GM12878 (cell line): Measurements from ENCODE around the gene PTPN2. TPM values are rescaled to one million over a fixed set of nuclear protein-coding genes. Genes with fewer than 3 reads are reported as not detected.

Experiments
- ATAC-seq: fragments of 200-7000 bp; cut with Tn5 transposase; 3 replicates; pipeline ENCODE4 v1.9.1; 2020; ENCODE audit warnings: mild to moderate bottlenecking, moderate library complexity
- BruUV-seq: library from RNA; stranded (reverse); fragments of 400-500 nt; replicated peaks from 2 replicates; lab custom pipeline; 2021; lab: Mats Ljungman, UMichigan
- CTCF ChIA-PET: fragments of 300-600 bp; sonication (Branson Sonifier 250); formaldehyde crosslinking; extraction: SDS; loops from one replicate; lab custom pipeline; 2021; ENCODE audit warnings: inconsistent platforms; lab: Yijun Ruan, JAX
- POLR2A ChIA-PET: fragments of 350-600 bp; formaldehyde crosslinking; extraction: SDS; loops from one replicate; lab custom pipeline; 2021; ENCODE audit warnings: inconsistent platforms; lab: Charles Lee
- RAD21 ChIA-PET: fragments of 300-600 bp; sonication (Branson Sonifier 250); formaldehyde crosslinking; loops from one replicate; lab custom pipeline; 2023; ENCODE audit warnings: antibody characterized with exemption; ENCODE audit not compliant: unreplicated experiment; lab: Charles Lee
- SMC1A ChIA-PET: fragments of 300-600 bp; sonication (Branson Sonifier 250); formaldehyde crosslinking; loops from one replicate; lab custom pipeline; 2023; ENCODE audit not compliant: unreplicated experiment, uncharacterized antibody; lab: Charles Lee
- DNase-seq: peaks from one replicate; pipeline ENCODE4 v3.0.0-alpha.2; 2011; ENCODE audit warnings: low read depth, low spot score
- FAIRE-seq: peaks from 3 replicates; lab custom pipeline; 2011; peaks lifted over from hg19 to GRCh38; lab: Jason Lieb, UNC
- H2AFZ ChIP-seq: 2 replicates; pipeline ENCODE4 v1.6.0; 2011; ENCODE audit warnings: low read depth, low read length, control low read depth; ENCODE audit not compliant: control insufficient read depth
- H3K27ac ChIP-seq: 2 replicates; pipeline ENCODE4 v1.5.1; 2011; ENCODE audit warnings: control low read depth; ENCODE audit not compliant: control insufficient read depth, insufficient read depth
- H3K27me3 ChIP-seq, 2 experiments: replicated peaks in 1 of 2; 2 replicates each; pipeline versions ENCODE4 v1.6.0 to v1.6.1; 2011; ENCODE audit warnings: low read length in 1 of 2; ENCODE audit not compliant: control insufficient read depth in 2 of 2, insufficient read depth in 2 of 2
- H3K36me3 ChIP-seq, 2 experiments: 2 replicates each; pipeline ENCODE4 v1.5.1; 2011; ENCODE audit warnings: low read length in 1 of 2; ENCODE audit not compliant: control insufficient read depth in 2 of 2, insufficient read depth in 2 of 2
- H3K4me1 ChIP-seq: 2 replicates; pipeline ENCODE4 v1.6.1; 2011; ENCODE audit warnings: mild to moderate bottlenecking, low read length, moderate library complexity, mixed read lengths; ENCODE audit not compliant: control insufficient read depth, insufficient read depth
- H3K4me2 ChIP-seq: 2 replicates; pipeline ENCODE4 v1.6.0; 2011; ENCODE audit warnings: control low read depth; ENCODE audit not compliant: control insufficient read depth, insufficient read depth
- H3K4me3 ChIP-seq: fragments of 200-600 bp; sonication (generic); 2 replicates; pipeline ENCODE4 v1.5.1; 2016
- H3K79me2 ChIP-seq: 2 replicates; pipeline ENCODE4 v1.6.0; 2011; ENCODE audit warnings: low read length; ENCODE audit not compliant: control insufficient read depth, insufficient read depth
- H3K9ac ChIP-seq: 2 replicates; pipeline ENCODE4 v1.8.0; 2011; ENCODE audit warnings: low read length, control low read depth, mixed read lengths; ENCODE audit not compliant: control insufficient read depth, insufficient read depth
- H3K9me3 ChIP-seq: replicated peaks from 3 replicates; pipeline ENCODE4 v1.5.1; 2011; ENCODE audit warnings: mild to moderate bottlenecking, low read length; ENCODE audit not compliant: control insufficient read depth, insufficient read depth
- H4K20me1 ChIP-seq: 2 replicates; pipeline ENCODE4 v1.6.0; 2011; ENCODE audit not compliant: control insufficient read depth, insufficient read depth
- BACH1 ChIP-seq: fragments of 450-650 bp; IDR thresholded peaks from 2 replicates; pipeline ENCODE4 v1.6.1; 2017; ENCODE audit warnings: mild to moderate bottlenecking, borderline replicate concordance
- CUX1 ChIP-seq: IDR thresholded peaks from 2 replicates; pipeline ENCODE4 v1.6.1; 2012; ENCODE audit warnings: improper control_type of control experiment, low read depth, low read length; ENCODE audit not compliant: insufficient replicate concordance
- ESRRA ChIP-seq: IDR thresholded peaks from 2 replicates; pipeline ENCODE4 v1.6.1; 2012; ENCODE audit warnings: mild to moderate bottlenecking, low read length, improper control_type of control experiment
- KAT2A ChIP-seq: conservative IDR thresholded peaks from 2 replicates; pipeline ENCODE4 v1.6.1; 2011; ENCODE audit warnings: low read depth, low read length; ENCODE audit not compliant: control insufficient read depth
- NBN ChIP-seq: fragments of 450-650 bp; IDR thresholded peaks from 2 replicates; pipeline ENCODE4 v1.6.1; 2016
- PAX5 ChIP-seq: IDR thresholded peaks from 2 replicates; pipeline ENCODE4 v1.6.1; 2011; ENCODE audit warnings: low read depth, low read length, borderline replicate concordance
- POU2F2 ChIP-seq: IDR thresholded peaks from 3 replicates; pipeline ENCODE4 v1.6.1; 2011; ENCODE audit warnings: low read depth, mild to moderate bottlenecking, low read length, borderline replicate concordance
- RCOR1 ChIP-seq: conservative IDR thresholded peaks from 2 replicates; pipeline ENCODE4 v1.6.1; 2012; ENCODE audit warnings: low read depth, low read length, improper control_type of control experiment
- RUNX3 ChIP-seq: IDR thresholded peaks from 2 replicates; pipeline ENCODE4 v1.6.1; 2012; ENCODE audit warnings: low read length, inconsistent platforms
- SMAD5 ChIP-seq: IDR thresholded peaks from 2 replicates; pipeline ENCODE4 v1.6.1; 2016; ENCODE audit warnings: antibody characterized with exemption, low read depth
- YY1 ChIP-seq: IDR thresholded peaks from 2 replicates; pipeline ENCODE4 v1.6.1; 2011; ENCODE audit warnings: low read depth, mild to moderate bottlenecking, low read length
- ZBTB11 ChIP-seq: fragments of 450-650 bp; formaldehyde crosslinking; IDR thresholded peaks from 2 replicates; pipeline ENCODE4 v1.5.0; 2022; ENCODE audit warnings: mild to moderate bottlenecking, missing genetic modification characterization
- ZBTB40 ChIP-seq: fragments of 450-650 bp; IDR thresholded peaks from 2 replicates; pipeline ENCODE4 v1.6.1; 2016; ENCODE audit warnings: mild to moderate bottlenecking, moderate library complexity, borderline replicate concordance
- WGBS: methylation state at CpG from one replicate; pipeline ENCODE4 v1.1.6; 2016; ENCODE audit warnings: low lambda C conversion rate; ENCODE audit not compliant: insufficient replicate concordance, insufficient coverage; ENCODE audit errors: missing lambda C conversion rate; 5-methylcytosine and 5-hydroxymethylcytosine counted together
- in situ Hi-C: fragments of 300-500 bp; cut with MboI; formaldehyde crosslinking; loops from 9 replicates; pipeline ENCODE4 v1.14.3; 2018; ENCODE audit warnings: mixed read lengths
- intact Hi-C: fragments of 100-400 bp; cut with micrococcal nuclease; formaldehyde crosslinking; loops from one replicate; pipeline ENCODE4 v1.14.2; 2022; ENCODE audit not compliant: unreplicated experiment
- polyA plus RNA-seq, 11 experiments: library from polyadenylated mRNA; depleted of rRNA in 4 of 11; unstranded in 6 of 11; stranded (reverse) in 5 of 11; fragments of >200 nt; fragmentation: Nextera tagmentation in 4 of 11; fragmentation: Illumina TruSeq in 1 of 11; extraction: Ambion mirVana in 4 of 11; extraction: Trizol in 1 of 11; gene quantifications; 1 replicate in 1 of 11; 2 replicates in 10 of 11; pipeline versions ENCODE4 v1.2.1 to v1.2.3, GENCODE V29; 2011 to 2016; ENCODE audit warnings: inconsistent platforms in 2 of 11, missing spikeins in 2 of 11, low read depth in 1 of 11
- total RNA-seq, 4 experiments: library from RNA; depleted of rRNA in 3 of 4; stranded (reverse); fragments of >200 nt in 3 of 4; fragmentation: Illumina TruSeq in 1 of 4; extraction: Trizol in 1 of 4; gene quantifications; 2 replicates each; pipeline versions ENCODE4 v1.2.1 to v1.2.3, GENCODE V29; 2013 to 2021

The PTPN2 gene
- total and polyA plus RNA-seq, 10 of the 15 experiments (the other 5 are each of a cell fraction or from before 2014, with no cell fraction given): 46.5 to 86.7 (median 64.6) TPM

DNA sequence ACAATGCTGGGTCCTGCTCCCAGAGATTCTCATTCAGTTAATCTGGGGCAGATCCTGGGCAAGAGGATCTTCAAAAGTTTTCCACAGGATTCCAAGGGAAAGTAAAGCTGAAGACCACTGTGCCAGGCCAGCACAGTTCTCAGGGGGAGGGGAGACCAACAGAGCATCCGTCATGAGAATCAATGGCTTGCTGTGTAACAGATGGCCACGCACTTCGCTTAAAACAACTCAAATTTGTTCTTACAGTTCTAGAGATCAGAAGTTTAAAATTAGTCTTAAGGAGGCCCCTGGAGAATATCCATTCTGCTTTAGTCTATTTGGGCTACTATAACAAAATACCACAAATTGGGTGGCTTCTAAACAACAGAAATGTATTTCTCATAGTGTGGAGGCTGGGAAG lies 46.3 kb upstream of the PTPN2 start:
- intact Hi-C loops: loop anchor here (5.0 to 10.0 kb wide), 2 partner anchors 396 to 538 kb away; no protein-coding TSS in a partner anchor
- TF ChIP-seq ZBTB11 (CRISPR knock-in tag): no peak
- TF ChIP-seq RUNX3: no peak
- TF ChIP-seq KAT2A: no peak
- no peak for TF ChIP-seq SMAD5
- no peak for TF ChIP-seq ESRRA
- no peak for TF ChIP-seq PAX5
- no peak for TF ChIP-seq CUX1
- no peak for TF ChIP-seq NBN
- no peak for TF ChIP-seq ZBTB40
- no peak for TF ChIP-seq BACH1
- TF ChIP-seq RCOR1: no peak
- no peak for TF ChIP-seq POU2F2
- no peak for TF ChIP-seq YY1

More for the DNA sequence above, 46.3 kb upstream of the PTPN2 start:
- Histone ChIP-seq H2AFZ (no peak overlapping the region), H3K4me1 (no peaks in the 10 kb centered on the region), H3K9me3 (no peaks in the 10 kb centered on the region), H3K4me2 (no peak overlapping the region), H3K79me2 (no peaks in the 10 kb centered on the region), H4K20me1 (no peaks in the 10 kb centered on the region), H3K27ac (no peak overlapping the region), H3K36me3 (no peaks in the 10 kb centered on the region), H3K4me3 (no peak overlapping the region), H3K9ac (no peak overlapping the region), H3K27me3 (no peaks in the 10 kb centered on the region; a peak in 2 of 4 replicates)
- DNase-seq: no peak
- no peak for ATAC-seq
- FAIRE-seq: no peak
- ChIA-PET SMC1A (no interaction called here), RAD21 (no interaction called here), CTCF (no interaction called here), POLR2A (no interaction called here)
- WGBS: 76% methylated on average over 3 of the region's 3 CpGs
- BruUV-seq: no TSS peak
- in situ Hi-C loops: loop anchor here (5.0 kb wide), 1 partner anchor 203 kb away; no protein-coding TSS in a partner anchor
